Left colon (tissue), 2 donors: ENCODE measurements around the gene NEK9. TPM values are rescaled to one million over a fixed set of nuclear protein-coding genes. Genes with fewer than 3 reads are reported as not detected.
"Not testable (repeated sequence)": the region's sequence is repeated elsewhere in the genome, so short reads cannot be mapped to it uniquely, and the experiment has no call there.

Experiments
- ATAC-seq: fragments of 200-7000 bp; cut with Tn5 transposase; one replicate; pipeline ENCODE4 v1.9.1; 2020; ENCODE audit warnings: mild to moderate bottlenecking, moderate library complexity
- DNase-seq, 2 donors: peaks; one replicate each; pipeline ENCODE4 v3.0.0-alpha.2; 2020
- intact Hi-C, 2 donors: fragments of 100-400 bp; cut with DNase I in 1 of 2; cut with micrococcal nuclease in 1 of 2; formaldehyde crosslinking; loops; one replicate each; pipeline versions ENCODE4 v1.11.2 to v1.14.0; 2022; cut with DNase I, micrococcal nuclease
- total RNA-seq, 2 donors: library from RNA; stranded (reverse); fragmentation: NEBNext Ultra II Directional; extraction: Animal tissue kit (Norgen Biotek cat#: 25700); gene quantifications; one replicate each; pipeline ENCODE4 v1.2.1, GENCODE V29; 2021
- donor health status: DM: no; HTN: no; CAD: no.
- donor health status: DM: yes; HTN: yes; CAD: no.

Gene NEK9
- total RNA-seq, 2 donors from 2014 or later, result 44.8 to 47.6 TPM

GRCh38 chr14:75081660-75082229 lies 45.1 kb downstream of the NEK9 start:
- intact Hi-C loops, result no loop called here
- DNase-seq (no peak), ATAC-seq (no peak)

GRCh38 chr14:75079521-75079920 lies 47.3 kb downstream of the NEK9 start:
- no peak for ATAC-seq
- intact Hi-C loops, result no loop called here

GRCh38 chr14:75077794-75078193 lies 49.1 kb downstream of the NEK9 start:
- ATAC-seq, result no peak
- no peak for DNase-seq
- intact Hi-C loops, result no loop called here

More at GRCh38 chr14:75079521-75079920, 47.3 kb downstream of the NEK9 start:
- DNase-seq, result no peak

GRCh38 chr14:75070383-75070782 lies 56.5 kb downstream of the NEK9 start:
- DNase-seq (peak in 1 of 2 donors; percentile 55), ATAC-seq (no peak)
- intact Hi-C loops, result no loop called here

- ATAC-seq, result peak; percentile 37
- intact Hi-C loops, result no loop called here
- DNase-seq, result no peak
Observed at GRCh38 chr14:75069811-75070145, 57.1 kb downstream of the NEK9 start.

GRCh38 chr14:75069121-75069810 lies 57.6 kb downstream of the NEK9 start, which contains the start of gene ZC2HC1C:
Gene ZC2HC1C, plus strand, starts transcription at chr14:75069641. Its CDS starts 933 bp downstream, at chr14:75070574.
- intact Hi-C loops, result no loop called here
- ATAC-seq, result peak; percentile 88

GRCh38 chr14:75068294-75069120 lies 58.3 kb downstream of the NEK9 start:
- peak; percentile 8 for ATAC-seq
- intact Hi-C loops, result no loop called here
- DNase-seq, result no peak

More at GRCh38 chr14:75069121-75069810, 57.6 kb downstream of the NEK9 start, which contains the start of gene ZC2HC1C:
- DNase-seq, result peak; percentile 95 to 97

- ATAC-seq, intact Hi-C loops, DNase-seq: not testable (repeated sequence)
Observed at GRCh38 chr14:75067765-75068164, 59.1 kb downstream of the NEK9 start.

- ATAC-seq (no peak), DNase-seq (no peak)
- intact Hi-C loops, result no loop called here
Observed at GRCh38 chr14:75067212-75067611, 59.6 kb downstream of the NEK9 start.

- intact Hi-C loops, result no loop called here
- ATAC-seq (no peak), DNase-seq (no peak)
Observed at GRCh38 chr14:75066691-75067090, 60.2 kb downstream of the NEK9 start.

GRCh38 chr14:75064205-75064567 lies 62.7 kb downstream of the NEK9 start:
- DNase-seq, result no peak
- peak; percentile 11 for ATAC-seq
- intact Hi-C loops, result no loop called here

- DNase-seq, result peak; percentile 92 to 94
Observed at GRCh38 chr14:75063491-75064204, 63.2 kb downstream of the NEK9 start, which contains the start of gene ACYP1. Gene ACYP1, minus strand, starts transcription at chr14:75064024. Its CDS starts 471 bp downstream, at chr14:75063553.

GRCh38 chr14:75063013-75063412 lies 63.8 kb downstream of the NEK9 start:
- intact Hi-C loops, result no loop called here
- ATAC-seq (no peak), DNase-seq (no peak)

More at GRCh38 chr14:75063491-75064204, 63.2 kb downstream of the NEK9 start, which contains the start of gene ACYP1:
- intact Hi-C loops, result no loop called here
- ATAC-seq, result peak; percentile 96

- no peak for ATAC-seq
- intact Hi-C loops, result no loop called here
- no peak for DNase-seq
Observed at GRCh38 chr14:75060420-75060819, 66.4 kb downstream of the NEK9 start.

GRCh38 chr14:75059642-75060041 lies 67.2 kb downstream of the NEK9 start:
- intact Hi-C loops, result no loop called here
- no peak for ATAC-seq
- no peak for DNase-seq

- no peak for DNase-seq
- no peak for ATAC-seq
- intact Hi-C loops, result no loop called here
Observed at GRCh38 chr14:75054421-75054820, 72.4 kb downstream of the NEK9 start.

- DNase-seq (no peak), ATAC-seq (no peak)
- intact Hi-C loops, result no loop called here
Observed at GRCh38 chr14:75053396-75054291, 73.2 kb downstream of the NEK9 start.

GRCh38 chr14:75051556-75051899 lies 75.3 kb downstream of the NEK9 start:
- intact Hi-C loops, result no loop called here
- ATAC-seq (no peak), DNase-seq (no peak)
